Parathyroid adenoma (tissue), 2 donors: ENCODE results near the gene MAML1.

Source experiments
- H2AFZ ChIP-seq: fragments of 300-600 bp; sonication (generic); one replicate; pipeline ENCODE4 v1.7.0; 2017; ENCODE audit warnings: antibody characterized with exemption, mild to moderate bottlenecking
- H3K27ac ChIP-seq: fragments of 300-600 bp; sonication (generic); one replicate; pipeline ENCODE4 v1.7.0; 2017
- H3K27me3 ChIP-seq: fragments of 300-600 bp; sonication (generic); one replicate; pipeline ENCODE4 v1.7.0; 2017; ENCODE audit warnings: low read length; ENCODE audit not compliant: control insufficient read depth, insufficient read depth
- H3K36me3 ChIP-seq: fragments of 300-600 bp; sonication (generic); one replicate; pipeline ENCODE4 v1.7.0; 2017; ENCODE audit warnings: low read length; ENCODE audit not compliant: control insufficient read depth, insufficient read depth
- H3K4me1 ChIP-seq: fragments of 300-600 bp; sonication (generic); one replicate; pipeline ENCODE4 v1.7.0; 2017; ENCODE audit warnings: control low read depth
- H3K4me2 ChIP-seq: fragments of 300-600 bp; sonication (generic); one replicate; pipeline ENCODE4 v1.7.0; 2017; ENCODE audit warnings: low read length
- H3K4me3 ChIP-seq: fragments of 300-600 bp; sonication (generic); one replicate; pipeline ENCODE4 v1.7.0; 2017; ENCODE audit warnings: low read depth, low read length
- H3K79me2 ChIP-seq: fragments of 300-600 bp; sonication (generic); one replicate; pipeline ENCODE4 v1.7.0; 2017; ENCODE audit warnings: control low read depth
- H3K9ac ChIP-seq: fragments of 300-600 bp; sonication (generic); one replicate; pipeline ENCODE4 v1.7.0; 2017; ENCODE audit warnings: mild to moderate bottlenecking
- H3K9me3 ChIP-seq: fragments of 300-600 bp; sonication (generic); one replicate; pipeline ENCODE4 v1.7.0; 2017; ENCODE audit warnings: low read length; ENCODE audit not compliant: control insufficient read depth
- TF ChIP-seq, protein P1 (sequence below): fragments of 300-600 bp; sonication (generic); IDR thresholded peaks from one replicate; pipeline ENCODE4 v1.7.0; 2017; ENCODE audit warnings: antibody characterized with exemption, mild to moderate bottlenecking
- donor health status: primary hyperparathyroidism.

The MAML1 gene

DNA sequence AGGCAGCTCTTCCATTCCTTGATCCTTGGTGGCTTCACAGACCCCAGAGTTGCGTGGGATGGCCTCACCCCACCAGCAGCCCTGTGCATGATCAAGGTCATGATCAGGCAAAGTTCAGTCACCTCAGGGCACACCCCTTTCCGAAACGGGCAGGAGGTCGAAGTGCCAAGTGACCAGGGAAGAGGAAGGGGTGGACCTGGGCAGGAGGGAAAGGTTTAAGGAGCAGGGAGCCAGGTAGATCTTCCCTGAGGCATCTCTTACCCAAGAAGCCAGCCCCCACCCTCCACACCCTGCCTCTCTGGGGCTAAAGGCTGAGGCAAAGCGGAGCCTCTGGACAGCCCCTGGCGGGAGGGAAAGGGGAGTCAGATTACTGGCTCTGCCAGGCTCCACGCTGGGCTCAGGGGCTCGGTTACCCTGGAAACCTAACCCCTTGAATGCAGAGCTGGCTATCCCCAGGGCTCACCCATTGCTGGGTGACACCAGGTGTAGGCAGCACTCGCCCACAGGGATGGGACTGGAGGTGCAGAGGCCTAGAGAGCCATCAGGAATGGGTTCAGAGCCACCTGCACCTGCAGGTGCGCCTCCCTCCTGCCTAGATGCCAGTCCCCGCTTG lies 70.4 kb downstream of the MAML1 start:
- no peak overlapping the region for H3K9ac ChIP-seq
- no peak overlapping the region for H3K27ac ChIP-seq

DNA sequence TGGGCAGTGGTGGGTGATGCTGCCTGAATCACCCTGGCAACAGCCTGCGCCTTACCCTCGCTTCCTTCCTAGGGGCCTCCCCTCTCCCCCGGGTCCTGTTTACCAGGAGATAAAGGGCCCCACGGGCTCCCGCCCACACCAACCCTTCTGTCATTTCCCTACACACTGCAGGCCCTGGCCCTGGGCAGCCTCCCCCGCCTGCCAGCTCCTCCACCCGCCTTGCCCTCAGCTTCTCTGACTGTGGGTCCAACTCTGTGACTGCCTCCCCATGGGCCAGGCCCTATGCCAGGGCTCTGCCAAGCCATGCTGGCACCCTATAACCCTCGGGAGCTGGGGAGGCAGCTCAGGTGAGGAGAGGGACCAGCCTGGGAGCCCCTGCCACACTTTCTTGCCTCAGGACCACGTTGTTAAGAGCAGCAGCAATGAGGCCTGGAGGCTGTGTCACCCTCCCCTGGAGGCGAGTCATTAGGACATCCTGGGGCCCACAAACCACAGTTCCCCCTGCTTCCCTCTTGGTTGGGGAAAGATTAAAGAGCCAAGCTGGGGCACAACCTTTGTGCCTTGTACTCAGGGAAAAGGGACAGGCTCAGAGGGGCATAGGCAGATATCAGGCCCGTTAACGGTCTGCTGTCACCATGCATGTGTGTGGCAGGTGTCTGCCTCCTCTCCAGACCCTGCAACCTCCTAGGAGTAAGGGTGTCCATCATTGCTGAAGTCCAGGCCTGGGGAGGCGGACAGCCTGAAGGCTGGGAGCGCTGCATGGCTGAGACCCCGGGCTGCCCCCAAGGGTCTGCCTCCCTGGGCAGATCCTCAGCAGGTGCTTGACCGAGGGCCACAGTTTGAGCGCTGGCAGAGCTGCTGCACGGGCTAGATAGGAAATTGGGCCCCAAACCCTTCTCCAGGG lies 71.3 kb downstream of the MAML1 start:
- Histone ChIP-seq H3K9ac (no peak overlapping the region), H3K9me3 (no peaks in the 10 kb centered on the region), H3K79me2 (peaks cover 27% of the 10 kb centered on the region), H2AFZ (no peak overlapping the region), H3K4me1 (peaks cover 11% of the 10 kb centered on the region), H3K36me3 (no peaks in the 10 kb centered on the region), H3K4me3 (no peak overlapping the region), H3K27ac (no peak overlapping the region), H3K4me2 (no peak overlapping the region), H3K27me3 (no peaks in the 10 kb centered on the region)
- TF ChIP-seq, protein P1, sequence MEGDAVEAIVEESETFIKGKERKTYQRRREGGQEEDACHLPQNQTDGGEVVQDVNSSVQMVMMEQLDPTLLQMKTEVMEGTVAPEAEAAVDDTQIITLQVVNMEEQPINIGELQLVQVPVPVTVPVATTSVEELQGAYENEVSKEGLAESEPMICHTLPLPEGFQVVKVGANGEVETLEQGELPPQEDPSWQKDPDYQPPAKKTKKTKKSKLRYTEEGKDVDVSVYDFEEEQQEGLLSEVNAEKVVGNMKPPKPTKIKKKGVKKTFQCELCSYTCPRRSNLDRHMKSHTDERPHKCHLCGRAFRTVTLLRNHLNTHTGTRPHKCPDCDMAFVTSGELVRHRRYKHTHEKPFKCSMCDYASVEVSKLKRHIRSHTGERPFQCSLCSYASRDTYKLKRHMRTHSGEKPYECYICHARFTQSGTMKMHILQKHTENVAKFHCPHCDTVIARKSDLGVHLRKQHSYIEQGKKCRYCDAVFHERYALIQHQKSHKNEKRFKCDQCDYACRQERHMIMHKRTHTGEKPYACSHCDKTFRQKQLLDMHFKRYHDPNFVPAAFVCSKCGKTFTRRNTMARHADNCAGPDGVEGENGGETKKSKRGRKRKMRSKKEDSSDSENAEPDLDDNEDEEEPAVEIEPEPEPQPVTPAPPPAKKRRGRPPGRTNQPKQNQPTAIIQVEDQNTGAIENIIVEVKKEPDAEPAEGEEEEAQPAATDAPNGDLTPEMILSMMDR = no peak

More for the DNA sequence above, 70.4 kb downstream of the MAML1 start:
- Histone ChIP-seq H3K4me3 (no peak overlapping the region), H3K4me2 (no peak overlapping the region), H3K9me3 (no peaks in the 10 kb centered on the region), H3K4me1 (peaks cover 11% of the 10 kb centered on the region), H2AFZ (no peak overlapping the region), H3K36me3 (no peaks in the 10 kb centered on the region), H3K79me2 (peaks cover 27% of the 10 kb centered on the region), H3K27me3 (no peaks in the 10 kb centered on the region)
- TF ChIP-seq, protein P1 = no peak

DNA sequence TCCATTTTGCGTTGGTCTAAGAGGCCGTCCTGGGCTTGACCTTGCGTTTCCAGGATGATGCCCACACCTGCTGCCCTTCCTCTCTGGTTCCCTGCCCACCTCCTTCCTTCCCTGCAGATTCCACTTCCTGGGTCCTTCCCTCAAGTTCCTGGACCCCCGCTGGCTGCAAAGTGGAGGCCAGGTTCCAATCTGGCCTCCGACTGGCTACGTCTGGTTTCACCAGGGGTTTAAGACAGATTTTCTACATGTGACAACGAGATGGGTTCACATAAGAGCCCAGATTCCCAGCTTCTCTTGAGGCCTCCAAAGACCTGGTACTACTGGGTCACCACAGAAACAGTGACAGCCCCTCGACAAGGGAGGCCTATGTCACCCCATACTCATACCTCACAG lies 71.9 kb downstream of the MAML1 start:
- Histone ChIP-seq H3K36me3 (no peaks in the 10 kb centered on the region), H3K4me1 (peaks cover 11% of the 10 kb centered on the region), H3K9ac (peak overlapping the region; percentile 8), H3K27me3 (no peaks in the 10 kb centered on the region), H3K9me3 (no peaks in the 10 kb centered on the region), H3K4me2 (peak overlapping the region; percentile 97), H2AFZ (no peak overlapping the region), H3K27ac (no peak overlapping the region), H3K79me2 (peaks cover 27% of the 10 kb centered on the region), H3K4me3 (no peak overlapping the region)
- TF ChIP-seq, protein P1 = no peak

DNA sequence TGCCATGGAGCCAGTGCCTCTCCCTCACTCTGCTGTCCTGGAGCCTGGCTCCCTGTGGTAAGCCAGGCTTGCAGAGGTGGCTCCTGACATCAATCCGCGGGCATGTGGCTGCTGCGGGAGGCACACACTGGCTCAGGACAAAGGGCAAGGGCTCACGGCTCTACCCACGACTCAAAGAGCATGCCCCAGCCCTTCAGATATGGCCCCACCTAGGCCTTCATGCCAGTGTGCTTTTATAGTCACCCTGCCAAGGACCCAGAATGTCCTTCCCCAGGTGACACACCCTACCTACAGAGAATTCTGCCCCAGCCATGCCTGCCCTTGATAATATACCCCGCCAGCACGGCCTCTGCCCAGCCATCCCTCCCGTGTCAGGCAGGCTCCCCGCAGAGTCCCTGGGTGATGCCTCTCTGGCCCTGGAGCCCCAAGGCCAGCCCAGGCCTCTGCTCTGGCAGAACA lies 72.5 kb downstream of the MAML1 start:
- H3K36me3 ChIP-seq = no peaks in the 10 kb centered on the region
- TF ChIP-seq, protein P1 = no peak
- peaks cover 27% of the 10 kb centered on the region for H3K79me2 ChIP-seq
- peak overlapping the region; percentile 33 for H3K27ac ChIP-seq
- peak overlapping the region; percentile 97 for H3K4me2 ChIP-seq
- H3K4me3 ChIP-seq = peak overlapping the region; percentile 70
- H3K4me1 ChIP-seq = peaks cover 11% of the 10 kb centered on the region
- peak overlapping the region; percentile 80 for H2AFZ ChIP-seq
- no peaks in the 10 kb centered on the region for H3K27me3 ChIP-seq
- no peaks in the 10 kb centered on the region for H3K9me3 ChIP-seq
- H3K9ac ChIP-seq = peak overlapping the region; percentile 8
